Hematopoietic multipotent progenitor cell treated with erythropoietin and hydrocortisone succinate and interleukin-3 and kit ligand, for 4 days (in vitro differentiated cells): Measurements from ENCODE around the gene SGTA.

Experiments
- DNase-seq: peaks from one replicate; pipeline ENCODE4 v3.0.0-alpha.2; 2015

Gene SGTA

DNA sequence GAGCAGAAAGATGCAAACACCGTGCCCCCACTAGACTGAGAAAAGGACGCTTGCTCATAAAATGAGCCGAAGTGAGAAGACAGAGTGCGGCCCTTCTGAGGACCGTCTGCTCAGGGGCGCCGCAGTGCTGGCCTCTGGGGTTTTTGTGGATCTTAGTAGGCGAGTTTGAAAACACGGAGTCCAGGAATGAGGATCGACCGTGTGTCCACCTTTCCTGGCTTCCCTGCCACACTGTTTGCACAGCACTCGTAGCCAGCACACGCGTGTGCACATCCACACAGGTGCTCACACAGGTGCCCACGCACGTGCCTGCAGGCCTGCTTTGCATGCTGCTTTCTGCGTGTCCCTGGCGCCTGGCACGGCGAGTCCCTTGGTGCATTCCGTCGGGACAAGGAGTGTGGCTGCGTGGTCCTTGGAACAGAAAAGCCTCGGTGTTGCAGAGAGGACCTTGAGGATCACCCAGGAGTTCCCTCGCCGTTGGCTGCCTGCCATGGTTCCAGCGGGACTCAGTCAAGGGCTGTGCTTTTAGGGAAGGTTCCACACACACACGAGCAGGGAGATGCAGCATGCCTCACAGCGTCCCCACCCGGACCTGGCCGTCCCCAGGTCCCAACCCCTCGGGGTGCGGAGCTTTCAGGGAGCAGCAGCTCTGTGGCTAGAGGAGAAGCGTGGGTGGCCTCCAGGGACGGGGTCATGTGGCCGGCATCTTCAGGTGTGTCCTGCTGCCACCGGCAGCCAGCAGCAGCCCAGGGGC lies 26.5 kb upstream of the SGTA start:
- DNase-seq: no peak

DNA sequence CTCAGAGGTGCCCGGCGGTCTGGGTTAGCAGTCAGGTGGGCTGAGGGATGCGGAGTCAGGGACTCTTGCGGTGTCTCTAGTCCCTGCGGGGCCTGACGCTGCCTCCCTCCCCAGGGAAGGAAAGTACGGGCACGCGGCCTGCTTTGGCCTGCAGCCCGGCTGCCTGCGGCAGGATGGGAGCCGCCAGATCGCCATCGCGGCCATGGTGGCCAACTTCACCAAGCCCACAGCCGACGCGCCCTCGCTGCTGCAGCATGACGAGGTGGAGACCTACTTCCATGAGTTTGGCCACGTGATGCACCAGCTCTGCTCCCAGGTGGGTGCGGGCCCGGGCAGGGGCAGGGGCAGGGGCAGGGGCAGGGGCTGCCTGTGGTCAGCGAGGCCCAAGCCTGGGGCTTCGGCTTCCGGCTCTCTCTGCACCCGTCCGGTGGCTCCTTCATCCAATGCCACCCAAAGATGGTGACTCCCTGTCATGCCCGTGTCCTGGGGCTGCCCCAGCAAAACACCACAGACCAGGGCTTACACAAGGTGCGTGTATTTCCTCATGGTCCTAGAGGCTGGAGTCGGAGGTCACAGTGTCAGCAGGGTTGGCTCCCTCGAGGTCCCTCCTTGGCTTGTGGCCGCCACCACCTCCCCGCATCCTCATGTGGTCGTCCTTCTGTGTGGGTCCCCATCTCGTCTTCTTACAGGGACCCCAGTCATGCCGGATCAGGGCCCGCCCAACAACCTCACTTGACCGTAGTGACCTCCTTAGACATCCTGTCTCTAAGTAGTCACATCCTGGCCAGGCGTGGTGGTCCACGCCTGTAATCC lies 25.3 kb upstream of the SGTA start:
- DNase-seq: no peak

DNA sequence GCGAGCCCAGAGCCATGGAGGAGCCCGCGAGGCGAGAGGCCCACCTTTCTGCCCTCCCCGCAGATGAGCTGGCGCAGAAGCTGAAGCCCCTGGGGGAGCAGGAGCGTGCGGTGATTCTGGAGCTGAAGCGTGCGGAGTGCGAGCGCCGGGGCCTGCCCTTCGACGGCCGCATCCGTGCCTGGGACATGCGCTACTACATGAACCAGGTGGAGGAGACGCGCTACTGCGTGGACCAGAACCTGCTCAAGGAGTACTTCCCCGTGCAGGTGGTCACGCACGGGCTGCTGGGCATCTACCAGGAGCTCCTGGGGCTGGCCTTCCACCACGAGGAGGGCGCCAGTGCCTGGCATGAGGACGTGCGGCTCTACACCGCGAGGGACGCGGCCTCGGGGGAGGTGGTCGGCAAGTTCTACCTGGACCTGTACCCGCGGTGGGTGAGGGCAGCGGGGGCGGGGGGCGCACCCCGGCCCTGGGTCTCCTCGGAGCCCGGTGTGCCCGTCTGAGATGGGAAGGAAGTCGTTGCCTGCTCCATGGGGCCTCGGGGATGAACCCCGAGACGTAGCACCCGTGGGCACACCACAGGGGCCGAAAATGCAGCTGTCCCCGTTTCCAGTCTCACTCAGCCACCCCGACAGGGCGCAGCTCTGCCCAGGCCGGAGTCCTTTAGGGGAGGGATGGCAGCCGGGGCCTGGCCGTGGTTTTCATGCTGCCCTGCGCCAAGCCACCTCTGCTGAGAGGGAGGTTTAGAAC lies 24.5 kb upstream of the SGTA start:
- DNase-seq: no peak

GRCh38 chr19:2806736-2807378 lies 23.8 kb upstream of the SGTA start:
- no peak for DNase-seq

- DNase-seq: no peak
Measured at GRCh38 chr19:2805991-2806649, 23.0 kb upstream of the SGTA start.

DNA sequence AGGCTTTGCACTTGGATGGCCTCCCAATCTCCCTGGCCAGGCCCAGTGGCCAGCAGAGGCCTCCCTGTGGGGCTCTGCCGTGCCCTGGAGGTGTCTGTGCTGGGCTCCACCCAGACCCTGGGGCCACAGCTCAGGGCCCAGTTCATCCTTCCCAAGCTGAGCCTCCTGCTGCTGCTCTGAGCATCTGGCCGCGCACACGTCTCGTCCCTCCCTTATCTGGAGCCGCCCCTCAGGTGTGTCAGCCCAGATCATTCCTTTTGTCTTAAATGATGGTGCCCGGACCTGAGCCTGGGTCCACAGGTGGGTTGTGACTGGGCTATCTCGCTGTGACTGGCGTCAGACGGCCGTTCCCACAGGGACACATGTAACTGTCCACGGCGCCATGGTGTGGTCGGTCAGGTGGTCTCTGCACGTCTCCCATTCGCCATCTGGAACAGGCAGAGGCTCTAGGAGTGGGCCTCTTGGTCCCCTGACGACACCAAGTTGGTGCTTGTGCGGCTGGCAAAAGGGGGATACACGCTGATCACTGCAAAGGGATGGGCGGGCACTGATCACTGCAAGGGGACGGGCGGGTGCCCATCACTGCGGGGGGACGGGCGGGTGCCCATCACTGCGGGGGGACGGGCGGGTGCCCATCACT lies 22.3 kb upstream of the SGTA start:
- DNase-seq: no peak

DNA sequence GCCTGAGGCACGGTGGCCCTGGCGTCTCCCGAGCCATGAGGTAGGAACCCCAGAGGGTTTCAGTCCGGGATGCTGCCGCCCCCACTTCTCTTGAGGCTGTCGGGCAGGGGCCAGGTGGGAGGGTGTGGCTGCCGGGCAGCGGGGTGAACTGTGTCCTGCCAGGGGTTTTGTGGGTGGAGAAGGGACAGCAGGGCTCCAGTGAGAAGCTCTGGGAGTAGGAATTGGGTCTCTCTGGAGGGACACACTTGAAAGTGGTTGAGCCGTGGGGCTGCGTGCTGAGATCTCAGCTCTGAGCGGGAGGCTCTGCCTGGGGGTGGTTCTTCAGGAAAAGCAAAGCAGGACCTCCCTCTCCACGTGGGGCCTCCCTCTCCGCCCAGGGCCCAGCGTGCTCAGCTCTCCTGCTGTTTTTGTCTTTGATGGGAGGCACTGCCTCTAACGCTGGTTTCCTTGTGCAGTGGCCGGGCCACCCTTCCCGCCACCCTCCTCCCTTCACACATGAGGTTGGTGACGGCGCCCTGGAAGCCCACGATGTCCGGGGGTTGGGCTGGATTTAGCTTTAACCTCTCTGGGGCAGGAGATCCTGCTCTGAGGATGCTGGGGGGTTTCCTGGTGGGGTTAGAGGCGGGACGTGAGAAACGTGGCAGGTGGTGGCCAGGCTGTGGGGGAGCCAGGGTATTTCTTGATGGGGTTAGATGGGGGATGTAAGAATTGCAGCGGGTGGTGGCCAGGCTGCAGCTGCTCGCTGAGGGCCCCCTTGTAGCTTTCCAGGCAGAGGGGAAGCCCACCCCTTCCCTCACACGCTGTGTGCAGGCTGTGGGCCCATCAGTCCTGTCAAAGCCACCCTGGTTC lies 21.3 kb upstream of the SGTA start:
- no peak for DNase-seq

DNA sequence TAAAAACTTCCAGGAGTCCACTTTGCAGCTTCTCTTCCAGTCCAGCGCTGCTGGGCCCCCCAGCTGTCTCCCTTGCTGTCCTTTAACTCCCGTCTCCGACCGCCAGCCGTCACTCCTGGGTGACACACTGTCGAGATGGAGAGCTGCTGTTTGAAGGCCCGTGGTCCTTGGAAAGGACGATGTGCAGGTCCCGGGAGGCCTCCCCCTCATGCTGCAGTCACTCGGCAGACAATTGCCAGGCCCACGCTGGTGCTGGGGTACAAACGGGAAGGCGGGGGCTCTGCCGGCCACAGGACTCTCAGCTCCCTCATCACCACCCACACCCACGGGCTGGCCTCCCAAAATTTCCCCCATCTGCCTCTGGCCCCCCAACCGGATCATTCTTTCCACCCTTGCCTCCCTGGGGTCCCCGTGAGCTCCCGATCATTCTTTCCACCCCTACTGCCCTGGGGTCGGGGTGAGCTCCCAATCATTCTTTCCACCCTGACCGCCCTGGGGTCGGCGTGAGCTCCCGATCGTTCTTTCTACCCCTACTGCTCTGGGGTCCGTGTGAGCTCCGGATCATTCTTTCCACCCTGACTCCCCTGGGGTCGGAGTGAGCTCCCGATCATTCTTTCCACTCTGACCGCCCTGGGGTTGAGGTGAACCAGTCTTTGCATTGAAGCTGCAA lies 20.5 kb upstream of the SGTA start:
- DNase-seq: no peak

- DNase-seq: no peak
Measured at GRCh38 chr19:2802826-2803225, 19.8 kb upstream of the SGTA start.

DNA sequence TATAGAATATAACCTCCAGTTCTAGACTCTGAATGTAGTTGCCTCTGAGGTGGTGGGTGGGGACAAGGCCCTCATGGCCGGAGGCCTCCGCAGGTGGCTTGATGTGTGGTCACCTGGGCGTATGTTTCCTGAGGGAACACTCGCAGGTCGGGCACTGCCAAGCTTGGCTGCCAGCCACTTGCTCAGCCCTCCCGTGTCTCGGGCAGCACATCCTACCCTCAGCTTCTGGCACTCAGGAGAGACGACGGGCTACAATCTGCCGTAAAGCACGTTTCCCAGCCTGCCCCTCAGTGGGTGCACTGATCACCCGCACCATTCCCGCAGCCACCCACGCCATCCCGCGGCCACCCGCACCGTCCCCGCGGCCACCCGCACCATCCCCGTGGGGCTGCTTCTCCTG lies 17.4 kb upstream of the SGTA start:
- DNase-seq: no peak

DNA sequence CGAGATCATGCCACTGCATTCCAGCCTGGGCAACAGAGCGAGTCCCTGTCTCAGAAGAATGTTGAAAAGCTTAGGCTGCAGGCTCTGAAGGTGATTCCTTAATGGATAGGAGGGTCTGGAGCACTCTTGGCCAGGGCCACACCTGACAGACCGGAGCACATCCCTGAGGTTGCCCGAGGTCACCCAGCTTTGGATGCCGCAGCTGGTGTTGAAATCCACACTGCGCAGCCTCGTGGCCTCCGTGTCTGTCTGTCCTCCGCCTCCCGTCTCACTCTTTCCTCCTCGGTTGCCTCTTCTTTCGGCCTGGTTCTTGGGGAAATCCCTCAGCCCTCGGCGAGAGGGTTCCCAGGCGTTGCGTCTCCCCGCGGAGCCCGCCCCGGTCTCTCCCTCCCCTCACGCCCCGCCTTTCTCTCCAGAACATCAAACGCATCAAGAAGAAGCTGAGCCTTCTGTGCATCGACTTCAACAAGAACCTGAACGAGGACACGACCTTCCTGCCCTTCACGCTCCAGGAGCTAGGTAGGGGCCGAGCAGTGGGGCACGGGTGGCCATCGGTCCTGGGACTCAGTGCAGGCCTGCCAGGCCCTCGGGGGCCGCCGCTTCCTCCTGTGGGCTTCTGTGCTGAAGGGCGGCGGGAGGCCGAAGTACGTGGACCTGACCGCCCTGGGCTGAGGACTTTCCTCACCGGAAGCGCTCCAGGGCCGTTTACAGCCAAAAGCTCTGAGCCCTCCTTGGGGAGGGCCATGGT lies 16.4 kb upstream of the SGTA start:
- DNase-seq: no peak

- peak; percentile 44 for DNase-seq
Measured at GRCh38 chr19:2798733-2799132, 15.7 kb upstream of the SGTA start.

DNA sequence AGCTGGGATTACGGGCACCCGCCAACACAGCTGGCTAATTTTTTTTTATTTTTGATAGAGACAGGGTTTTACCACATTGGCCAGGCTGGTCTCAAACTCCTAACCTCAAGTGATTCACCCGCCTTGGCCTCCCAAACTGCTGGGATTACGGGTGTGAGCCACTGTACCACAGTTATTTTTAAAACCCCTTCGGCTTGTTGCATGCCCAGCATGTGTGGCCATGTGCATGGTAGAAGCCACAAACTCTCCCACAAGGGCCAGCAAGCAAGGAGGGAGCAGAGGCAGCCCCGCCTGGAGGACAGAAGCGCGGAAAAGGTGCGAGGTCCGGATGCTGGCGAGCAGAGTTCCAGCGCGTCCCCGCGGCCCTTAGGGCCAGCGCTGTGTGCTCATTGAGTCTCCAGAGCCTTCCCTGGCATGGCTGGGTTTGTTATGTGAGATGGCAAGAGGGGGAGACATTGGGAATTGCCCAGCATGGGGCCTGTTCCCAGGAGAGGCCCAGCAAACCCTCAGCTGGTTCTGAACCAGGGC lies 15.1 kb upstream of the SGTA start:
- DNase-seq: no peak

DNA sequence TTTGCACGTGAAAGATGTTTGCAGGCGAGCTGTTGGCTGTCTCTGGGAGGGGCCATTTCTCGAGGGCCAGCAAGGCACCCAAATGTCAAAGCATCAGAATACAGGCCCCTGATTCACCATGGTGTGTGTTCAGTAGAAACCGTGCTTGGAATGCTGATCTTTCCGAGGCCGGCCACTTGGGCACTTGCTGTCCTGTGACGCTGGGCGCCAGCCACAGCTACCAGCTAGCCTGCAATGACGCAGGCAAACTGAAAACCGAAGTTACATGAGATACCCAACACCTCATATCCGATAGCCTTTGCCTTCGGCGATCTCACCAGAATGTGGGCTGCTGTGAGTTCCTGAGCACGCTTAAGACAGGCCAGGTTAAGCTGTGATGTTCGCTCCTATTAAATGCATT lies 14.2 kb upstream of the SGTA start:
- no peak for DNase-seq

GRCh38 chr19:2796659-2797266 lies 13.7 kb upstream of the SGTA start:
- DNase-seq: no peak

- DNase-seq: no peak
Measured at GRCh38 chr19:2795827-2796658, 13.0 kb upstream of the SGTA start.

- no peak for DNase-seq
Measured at GRCh38 chr19:2793577-2793976, 10.5 kb upstream of the SGTA start.

- DNase-seq: no peak
Measured at GRCh38 chr19:2793126-2793525, 10.1 kb upstream of the SGTA start.
